HG03064 (cell line): ENCODE results near the gene NUDT19.
"Not testable (repeated sequence)": the region's sequence is repeated elsewhere in the genome, so short reads cannot be mapped to it uniquely, and the experiment has no call there.

ENCODE experiments used
- ATAC-seq: cut with Tn5 transposase; IDR thresholded peaks from one replicate; pipeline ENCODE4 v1.9.1; 2021; ENCODE audit warnings: low read depth; ENCODE audit not compliant: unreplicated experiment

Gene NUDT19

DNA sequence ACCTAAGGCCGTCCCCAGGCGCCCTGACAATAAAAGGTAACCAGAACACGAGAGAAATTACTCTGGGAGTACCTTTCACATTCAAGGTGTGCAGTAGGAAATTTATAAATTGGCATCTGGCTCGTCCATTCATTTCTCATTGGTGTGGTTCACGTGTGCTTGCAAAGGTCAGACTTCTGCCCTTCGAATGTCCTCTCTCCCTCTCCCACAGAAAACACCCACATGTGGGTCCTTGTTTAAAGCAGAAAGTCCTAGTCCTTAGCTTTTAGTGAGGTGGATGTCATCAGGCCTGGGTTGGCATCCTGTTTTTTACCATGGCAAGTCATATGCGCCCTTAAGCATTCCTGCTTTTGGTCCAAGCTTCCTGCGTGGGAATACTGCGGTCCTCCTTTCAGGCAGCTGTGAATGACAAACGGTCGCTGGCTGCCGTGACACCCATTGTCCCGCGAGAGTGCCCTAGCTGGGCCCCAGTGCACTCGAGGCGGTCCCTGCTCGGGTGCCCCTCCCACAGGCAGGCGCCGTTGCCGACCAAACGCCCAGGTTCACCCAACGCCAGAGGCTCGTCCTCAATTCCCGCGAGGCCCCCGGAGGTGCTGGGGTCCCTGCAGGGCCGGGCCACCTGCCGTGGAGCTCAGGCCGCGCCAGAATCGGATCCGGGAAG, at the start of gene NUDT19:
NUDT19 (plus strand) TSS at position 531 of the 661 bp plus-strand sequence. CDS start 140 bp downstream, outside the sequence.
- ATAC-seq: peak; percentile 77

- no peak for ATAC-seq
Measured at GRCh38 chr19:32642771-32643170, 48.9 kb upstream of the NUDT19 start.

- no peak for ATAC-seq
Measured at GRCh38 chr19:32646556-32646955, 45.1 kb upstream of the NUDT19 start.

GRCh38 chr19:32647361-32647760, 44.3 kb upstream of the NUDT19 start:
- ATAC-seq: no peak

GRCh38 chr19:32649751-32650150, 41.9 kb upstream of the NUDT19 start:
- no peak for ATAC-seq

DNA sequence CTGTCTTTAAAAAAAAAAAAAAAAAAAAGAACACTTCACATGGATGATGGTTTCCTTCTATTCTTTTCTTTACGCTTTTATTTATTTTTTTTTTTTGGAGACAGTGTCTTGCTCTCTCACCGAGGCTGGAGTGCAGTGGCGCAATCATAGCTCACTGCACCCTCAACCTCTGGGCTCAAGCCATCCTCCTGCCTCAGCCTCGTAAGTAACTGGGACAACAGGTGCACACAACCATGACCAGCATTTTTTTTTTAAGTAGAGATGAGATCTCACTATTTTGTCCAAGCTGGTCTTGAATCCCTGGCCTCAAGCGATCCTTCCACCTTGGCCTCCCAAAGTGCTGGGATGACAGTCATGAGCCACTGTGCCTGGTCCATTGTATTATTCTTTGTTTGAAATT, 41.0 kb upstream of the NUDT19 start:
- no peak for ATAC-seq

DNA sequence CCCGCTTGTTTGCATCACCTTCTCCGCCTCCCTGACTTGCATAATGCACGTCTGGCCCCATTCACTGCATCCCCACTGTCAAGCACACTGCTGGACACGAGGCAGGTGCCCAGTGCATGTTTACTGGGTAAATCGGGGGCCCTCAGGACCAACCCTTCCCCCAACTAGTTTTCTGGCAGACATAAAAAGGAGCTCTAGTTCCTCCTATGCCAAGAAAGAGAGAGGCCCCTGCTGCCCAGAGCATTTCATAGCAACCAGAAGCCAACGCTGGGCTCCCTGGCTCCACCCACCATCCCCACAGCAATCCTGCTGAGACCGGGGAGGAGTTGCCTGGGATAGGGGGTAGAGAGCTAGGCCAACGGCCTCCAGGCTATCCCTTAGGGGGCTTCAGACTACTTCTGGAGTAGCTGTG, 39.9 kb upstream of the NUDT19 start:
- ATAC-seq: no peak

GRCh38 chr19:32652331-32652730, 39.3 kb upstream of the NUDT19 start:
- ATAC-seq: not testable (repeated sequence)

- ATAC-seq: no peak
Measured at GRCh38 chr19:32652894-32653598, 38.6 kb upstream of the NUDT19 start.

- ATAC-seq: no peak
Measured at GRCh38 chr19:32653599-32653915, 38.1 kb upstream of the NUDT19 start.

- ATAC-seq: not testable (repeated sequence)
Measured at GRCh38 chr19:32656379-32656778, 35.2 kb upstream of the NUDT19 start.

GRCh38 chr19:32658075-32658474, 33.5 kb upstream of the NUDT19 start:
- no peak for ATAC-seq

GRCh38 chr19:32658527-32658926, 33.1 kb upstream of the NUDT19 start:
- no peak for ATAC-seq

DNA sequence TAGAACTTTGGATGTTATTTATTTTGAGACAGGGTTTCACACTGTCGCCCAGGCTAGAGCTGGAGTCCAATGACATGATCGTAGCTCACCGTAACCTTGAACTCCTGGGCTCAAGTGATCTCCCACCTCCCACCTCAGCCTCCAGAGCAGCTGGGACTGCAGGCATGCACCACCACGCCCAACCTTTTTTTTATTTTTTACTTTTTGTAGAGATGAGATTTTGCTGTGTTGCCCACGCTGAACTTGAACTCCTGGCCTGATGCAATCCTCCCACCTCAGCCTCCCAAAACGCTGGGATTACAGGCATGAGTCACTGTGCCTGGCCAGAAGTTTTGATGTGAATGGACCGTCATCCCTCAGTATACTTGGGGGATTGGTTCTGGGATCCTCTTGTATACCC, 30.3 kb upstream of the NUDT19 start:
- ATAC-seq: no peak

GRCh38 chr19:32662186-32662585, 29.4 kb upstream of the NUDT19 start:
- no peak for ATAC-seq

DNA sequence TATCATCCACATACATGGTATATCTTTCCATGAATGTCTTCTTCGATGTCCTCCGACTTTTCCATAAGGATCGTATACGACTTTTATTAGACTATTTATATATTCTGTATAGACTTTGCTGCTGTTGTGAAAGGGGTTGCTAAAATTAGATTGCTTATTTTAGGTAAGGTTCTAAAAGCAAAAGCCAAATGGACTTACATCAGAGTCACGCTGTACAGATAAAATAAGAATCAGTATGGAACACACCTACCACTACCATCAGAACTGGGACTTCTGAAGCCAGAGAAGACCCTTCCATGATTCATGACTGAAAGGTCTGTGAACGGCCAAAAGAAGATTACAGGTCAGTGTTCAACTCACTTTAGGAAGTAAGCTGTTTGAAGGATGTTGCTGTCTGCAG, 25.5 kb upstream of the NUDT19 start:
- no peak for ATAC-seq

DNA sequence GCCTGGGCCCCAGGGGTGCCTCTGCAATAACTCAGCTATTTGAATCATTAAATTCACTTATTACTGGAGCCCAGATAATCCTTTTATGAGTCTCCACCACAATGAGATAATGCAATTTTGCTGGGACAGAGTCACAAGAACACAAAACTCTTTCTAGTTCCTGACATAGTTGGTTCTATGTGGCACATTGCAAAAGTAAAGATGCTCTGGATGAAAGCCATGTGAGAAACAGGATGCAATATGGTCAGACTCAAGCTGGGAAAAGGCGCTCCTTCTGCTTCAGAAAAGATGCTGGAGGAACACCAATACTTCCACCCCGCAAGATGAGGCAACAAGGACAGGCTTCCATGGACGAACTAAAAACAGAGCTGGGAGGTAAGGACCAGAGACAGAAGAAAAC, 22.3 kb upstream of the NUDT19 start:
- ATAC-seq: no peak

DNA sequence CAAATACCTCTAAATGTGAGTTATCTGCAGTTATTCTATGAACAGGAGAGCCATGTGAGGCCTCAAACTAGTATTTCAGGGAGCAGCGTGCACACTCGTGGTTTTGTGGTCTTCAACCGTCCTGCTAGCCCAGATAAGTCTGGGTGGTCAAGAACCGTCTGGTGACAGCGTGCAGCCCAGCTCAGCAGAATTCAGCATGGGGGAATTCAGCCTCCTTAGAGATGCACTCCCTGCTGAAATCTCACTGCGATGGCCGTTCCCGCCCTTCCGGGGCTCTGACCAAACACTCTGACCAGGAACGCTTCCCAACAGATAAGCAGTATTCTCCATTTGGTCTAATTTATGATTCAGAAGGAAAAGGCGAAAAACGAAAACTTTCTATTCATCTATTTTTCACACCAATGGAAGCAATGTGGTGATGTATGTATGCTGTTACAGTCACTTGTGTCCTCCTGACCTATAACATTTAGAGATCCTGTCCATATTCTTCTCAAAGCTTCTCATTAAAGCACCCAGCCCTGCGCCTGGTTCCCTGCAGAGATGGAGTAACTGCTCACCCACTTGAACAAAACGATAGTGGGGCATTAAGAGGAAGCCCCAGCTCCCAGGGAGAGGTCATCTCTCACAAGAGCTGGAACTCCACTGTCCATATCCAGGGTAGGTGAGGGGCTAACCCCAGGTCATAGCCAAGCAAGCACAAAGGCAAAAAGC, 19.6 kb upstream of the NUDT19 start:
- no peak for ATAC-seq

DNA sequence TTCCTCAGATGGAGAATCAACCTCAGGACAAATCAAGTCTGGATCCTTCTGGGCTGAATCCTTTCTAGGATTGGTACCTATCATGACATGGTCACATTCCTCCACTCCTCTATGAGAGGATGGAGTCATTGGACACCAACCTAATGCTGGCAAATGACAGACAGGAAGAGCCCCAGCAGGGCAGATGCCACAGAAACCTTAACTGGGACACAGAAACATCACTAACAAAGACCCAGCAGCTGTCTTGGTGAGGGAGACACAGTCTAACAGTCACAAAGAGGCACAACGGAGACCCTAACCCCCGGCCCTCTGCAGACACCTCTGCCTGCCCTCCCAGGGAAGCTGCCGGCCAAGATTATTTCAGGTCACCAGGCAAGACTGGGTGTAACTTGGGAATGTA, 18.8 kb upstream of the NUDT19 start:
- no peak for ATAC-seq

DNA sequence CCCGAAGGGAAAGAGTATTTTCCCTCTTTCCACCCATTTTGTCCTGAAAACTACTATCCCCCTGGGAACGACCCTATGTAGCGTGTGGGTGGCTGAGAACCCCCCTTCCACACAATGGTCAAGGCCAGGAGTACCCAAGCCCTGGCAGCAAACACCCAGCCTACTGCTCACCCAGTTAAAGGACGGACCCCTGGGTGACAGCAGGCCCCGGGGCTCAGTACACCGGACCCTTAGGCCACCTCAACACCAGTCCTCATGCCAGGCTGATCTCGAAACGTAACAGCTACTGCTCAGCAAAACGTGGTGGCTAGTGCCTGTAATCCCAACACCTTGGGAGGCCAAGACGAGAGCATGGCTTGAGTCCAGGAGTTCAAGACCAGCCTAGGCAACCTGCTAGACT, 18.0 kb upstream of the NUDT19 start:
- no peak for ATAC-seq

- no peak for ATAC-seq
Measured at GRCh38 chr19:32674153-32674930, 17.3 kb upstream of the NUDT19 start.
